IMR-90 (cell line): ENCODE measurements around the gene MSH4. TPM values are rescaled to one million over a fixed set of nuclear protein-coding genes. Genes with fewer than 3 reads are reported as not detected.

Experiments
- ATAC-seq: fragments of 200-7000 bp; cut with Tn5 transposase; 2 replicates; pipeline ENCODE4 v1.9.1; 2020; ENCODE audit warnings: low read depth, mild to moderate bottlenecking, moderate library complexity
- BruUV-seq: library from RNA; stranded (reverse); fragments of 400-500 nt; replicated peaks from 2 replicates; lab custom pipeline; 2021; lab: Mats Ljungman, UMichigan
- CTCF ChIA-PET: fragments of 300-600 bp; formaldehyde crosslinking; extraction: SDS; loops from one replicate; lab custom pipeline; 2021; ENCODE audit warnings: antibody characterized with exemption; lab: Yijun Ruan, JAX
- POLR2A ChIA-PET: fragments of 300-600 bp; sonication (Branson Sonifier 250); formaldehyde crosslinking; loops from one replicate; lab custom pipeline; 2022; ENCODE audit warnings: antibody characterized with exemption; ENCODE audit not compliant: unreplicated experiment; lab: Charles Lee
- DNase-seq: peaks from one replicate; pipeline ENCODE4 v3.0.0; 2013
- H2AFZ ChIP-seq: replicated peaks from 2 replicates; pipeline ENCODE3; 2013; ENCODE audit warnings: low read length, mild to moderate bottlenecking; ENCODE audit not compliant: poor library complexity
- H2AK5ac ChIP-seq: 2 replicates; pipeline ENCODE4 v1.6.1; 2013; ENCODE audit warnings: low read depth, low read length, inconsistent platforms
- H2AK9ac ChIP-seq: replicated peaks from 2 replicates; pipeline ENCODE3; 2013; ENCODE audit warnings: mild to moderate bottlenecking, low read depth, low read length, moderate library complexity; ENCODE audit not compliant: poor library complexity
- H2BK120ac ChIP-seq: 2 replicates; pipeline ENCODE4 v1.6.1; 2013; ENCODE audit warnings: low read depth, low read length, inconsistent platforms
- H2BK15ac ChIP-seq: 3 replicates; pipeline ENCODE4 v1.6.1; 2013; ENCODE audit warnings: low read depth, low read length, inconsistent platforms
- H2BK20ac ChIP-seq: 2 replicates; pipeline ENCODE4 v1.6.1; 2013; ENCODE audit warnings: low read depth, mild to moderate bottlenecking, inconsistent platforms, low read length, moderate library complexity
- H2BK5ac ChIP-seq: 2 replicates; pipeline ENCODE4 v1.6.1; 2013; ENCODE audit warnings: mild to moderate bottlenecking, low read depth, low read length, inconsistent platforms; ENCODE audit not compliant: poor library complexity, severe bottlenecking
- H3K14ac ChIP-seq: replicated peaks from 2 replicates; pipeline ENCODE4 v1.6.1; 2013; ENCODE audit warnings: low read depth, low read length, inconsistent platforms
- H3K18ac ChIP-seq: 2 replicates; pipeline ENCODE4 v1.6.1; 2013; ENCODE audit warnings: low read depth, low read length, control low read depth
- H3K23ac ChIP-seq: 2 replicates; pipeline ENCODE4 v1.6.1; 2013; ENCODE audit warnings: low read depth, low read length, inconsistent platforms
- H3K27ac ChIP-seq: 2 replicates; pipeline ENCODE4 v1.5.1; 2013; ENCODE audit warnings: mild to moderate bottlenecking, control low read depth, low read length; ENCODE audit not compliant: insufficient read depth
- H3K27me3 ChIP-seq: 2 replicates; pipeline ENCODE4 v1.6.1; 2013; ENCODE audit warnings: low read length; ENCODE audit not compliant: control insufficient read depth, insufficient read depth
- H3K36me3 ChIP-seq: 2 replicates; pipeline ENCODE4 v1.6.1; 2013; ENCODE audit warnings: low read length, mixed read lengths; ENCODE audit not compliant: control insufficient read depth, insufficient read depth
- H3K4ac ChIP-seq: 2 replicates; pipeline ENCODE4 v1.6.1; 2013; ENCODE audit warnings: low read depth, low read length, inconsistent platforms
- H3K4me1 ChIP-seq: 2 replicates; pipeline ENCODE4 v1.6.1; 2013; ENCODE audit warnings: low read length, mixed read lengths; ENCODE audit not compliant: control insufficient read depth, insufficient read depth
- H3K4me2 ChIP-seq: 2 replicates; pipeline ENCODE4 v1.6.1; 2013; ENCODE audit warnings: low read depth, mild to moderate bottlenecking, control low read depth, low read length, moderate library complexity
- H3K4me3 ChIP-seq: 2 replicates; pipeline ENCODE4 v1.5.1; 2013; ENCODE audit warnings: low read depth, mild to moderate bottlenecking, control low read depth, low read length, moderate library complexity; ENCODE audit not compliant: insufficient read depth
- H3K56ac ChIP-seq: 2 replicates; pipeline ENCODE4 v1.6.1; 2013; ENCODE audit warnings: low read length, inconsistent platforms; ENCODE audit not compliant: insufficient read depth; ENCODE audit errors: extremely low read depth
- H3K79me1 ChIP-seq, 2 experiments: 2 replicates each; pipeline ENCODE4 v1.6.1; 2013; ENCODE audit warnings: low read length in 2 of 2, inconsistent platforms in 1 of 2, low read depth in 1 of 2
- H3K9ac ChIP-seq: 2 replicates; pipeline ENCODE4 v1.6.1; 2013; ENCODE audit warnings: low read depth, low read length, control low read depth
- H3K9me1 ChIP-seq: 2 replicates; pipeline ENCODE4 v1.6.1; 2013; ENCODE audit warnings: low read length, inconsistent platforms; ENCODE audit not compliant: insufficient read depth
- H3K9me3 ChIP-seq: 2 replicates; pipeline ENCODE4 v1.6.1; 2013; ENCODE audit warnings: low read length; ENCODE audit not compliant: control insufficient read depth, insufficient read depth
- H4K20me1 ChIP-seq: 2 replicates; pipeline ENCODE4 v1.6.1; 2013; ENCODE audit warnings: low read length, inconsistent platforms; ENCODE audit not compliant: insufficient read depth
- H4K5ac ChIP-seq: 2 replicates; pipeline ENCODE4 v1.6.1; 2013; ENCODE audit warnings: mild to moderate bottlenecking, low read depth, low read length, control low read depth
- H4K8ac ChIP-seq, 2 experiments: 2 replicates each; pipeline ENCODE4 v1.6.1; 2013; ENCODE audit warnings: low read depth in 2 of 2, low read length in 2 of 2, control low read depth in 1 of 2, inconsistent platforms in 1 of 2
- H4K91ac ChIP-seq: 2 replicates; pipeline ENCODE4 v1.6.1; 2013; ENCODE audit warnings: low read depth, low read length, inconsistent platforms; ENCODE audit not compliant: insufficient read depth
- CTCF ChIP-seq: conservative IDR thresholded peaks from 2 replicates; pipeline ENCODE4 v1.5.1; 2012; ENCODE audit warnings: mild to moderate bottlenecking, low read depth, low read length, improper control_type of control experiment
- USF2 ChIP-seq: fragments of 150-350 bp; IDR thresholded peaks from 2 replicates; pipeline ENCODE4 v1.6.1; 2017; ENCODE audit warnings: mild to moderate bottlenecking, antibody characterized with exemption, low read length, low read depth
- WGBS, 2 experiments: methylation state at CpG; one replicate each; pipeline versions ENCODE4 v1.1.5 to v1.1.7; 2013; ENCODE audit warnings: missing lambda C conversion rate in 2 of 2; ENCODE audit not compliant: insufficient read length in 1 of 2; ENCODE audit errors: extremely low coverage in 2 of 2; 5-methylcytosine and 5-hydroxymethylcytosine counted together
- dilution Hi-C: fragments of 300-500 bp; cut with HindIII; formaldehyde crosslinking; loops from one replicate; pipeline ENCODE4 v1.14.3; 2018; ENCODE audit warnings: low sequenced_read_pairs; ENCODE audit not compliant: unreplicated experiment
- in situ Hi-C: fragments of 300-500 bp; cut with MboI; formaldehyde crosslinking; loops from 3 replicates; pipeline ENCODE4 v1.14.3; 2019; ENCODE audit warnings: low sequenced_read_pairs, inconsistent platforms, mixed read lengths
- intact Hi-C: fragments of 100-400 bp; cut with micrococcal nuclease; formaldehyde crosslinking; loops from 2 replicates; pipeline ENCODE4 v1.10.0; 2022
- polyA plus RNA-seq, 3 experiments: library from polyadenylated mRNA; depleted of rRNA; stranded (reverse); fragments of >200 nt; gene quantifications; 2 replicates each; pipeline ENCODE4 v1.2.3, GENCODE V29; 2012; ENCODE audit warnings: low replicate concordance in 1 of 3
- total RNA-seq: library from RNA; depleted of rRNA; stranded (reverse); fragments of >200 nt; gene quantifications from 2 replicates; pipeline ENCODE4 v1.2.3, GENCODE V29; 2012
- TF ChIP-seq, protein P1 (sequence below): fragments of 150-350 bp; IDR thresholded peaks from 2 replicates; pipeline ENCODE4 v1.6.1; 2016; ENCODE audit warnings: low read depth, mild to moderate bottlenecking, low read length, moderate library complexity, borderline replicate concordance

MSH4 gene
- total and polyA plus RNA-seq, 2 of the 4 experiments (the other 2 are of a cell fraction): under 0.01 to 0.02 TPM

DNA sequence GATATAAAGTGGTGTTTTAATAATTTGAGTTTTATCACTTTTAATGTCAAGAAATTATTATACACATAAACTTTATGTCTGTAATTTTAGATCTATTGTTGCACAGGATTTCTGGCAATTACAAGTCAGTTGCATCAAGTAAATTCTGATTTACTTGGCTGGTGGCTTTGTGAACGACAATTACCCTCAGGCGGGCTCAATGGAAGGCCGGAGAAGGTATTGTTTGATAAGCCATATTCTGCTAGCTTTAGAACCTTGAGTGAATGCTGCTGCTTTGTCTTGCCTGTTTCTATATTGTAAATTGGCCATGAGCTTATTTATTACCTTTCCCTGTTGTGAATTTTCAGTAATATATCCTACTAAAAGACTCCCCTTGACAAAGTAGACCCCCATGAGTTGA, 4.6 kb upstream of the MSH4 start:
- H2BK20ac ChIP-seq: no peak overlapping the region
- CTCF ChIA-PET: no interaction called here
- H2AK9ac ChIP-seq: no peak overlapping the region
- H3K14ac ChIP-seq: no peak overlapping the region
- WGBS, 2 experiments: no CpG with 5 or more reads among the region's 3 CpGs
- intact Hi-C loops (loop anchor here (10.0 kb wide), 1 partner anchor 527 kb away; no protein-coding TSS in a partner anchor), dilution Hi-C loops (no loop called here), in situ Hi-C loops (loop anchor here (10.0 kb wide), 1 partner anchor 283 kb away; the partner anchor contains the start of gene ST6GALNAC3)
- no peak overlapping the region for H3K9ac ChIP-seq
- DNase-seq (no peak), ATAC-seq (no peak)
- H3K36me3 ChIP-seq: peaks cover 41% of the 10 kb centered on the region
- H4K20me1 ChIP-seq: peaks cover 68% of the 10 kb centered on the region
- no peak overlapping the region for H3K4me2 ChIP-seq
- H2BK5ac ChIP-seq: no peak overlapping the region
- no peak overlapping the region for H3K4ac ChIP-seq
- H3K9me3 ChIP-seq: no peaks in the 10 kb centered on the region
- 0 out of 2 replicates have a peak, but pooled peaks cover 2% of the 10 kb centered on the region for H3K9me1 ChIP-seq
- POLR2A ChIA-PET: no interaction called here
- H3K79me1 ChIP-seq: peaks cover 5 to 31% of the 10 kb centered on the region in 2 experiments; a peak in 2 of 4 replicates
- no peak overlapping the region for H3K18ac ChIP-seq
- no TSS peak for BruUV-seq
- no peak overlapping the region for H3K56ac ChIP-seq
- no peak overlapping the region for H2BK120ac ChIP-seq
- H2AK5ac ChIP-seq: no peak overlapping the region
- H3K4me1 ChIP-seq: peaks cover 2% of the 10 kb centered on the region; the same call in 1 of the 2 replicates
- H3K27me3 ChIP-seq: no peaks in the 10 kb centered on the region
- H3K23ac ChIP-seq: no peak overlapping the region; the same call in 1 of the 2 replicates
- no peak overlapping the region for H4K91ac ChIP-seq
- H3K4me3 ChIP-seq: no peak overlapping the region
- H2AFZ ChIP-seq: no peak overlapping the region
- no peak overlapping the region for H4K5ac ChIP-seq
- no peak overlapping the region for H2BK15ac ChIP-seq
- TF ChIP-seq, protein P1, sequence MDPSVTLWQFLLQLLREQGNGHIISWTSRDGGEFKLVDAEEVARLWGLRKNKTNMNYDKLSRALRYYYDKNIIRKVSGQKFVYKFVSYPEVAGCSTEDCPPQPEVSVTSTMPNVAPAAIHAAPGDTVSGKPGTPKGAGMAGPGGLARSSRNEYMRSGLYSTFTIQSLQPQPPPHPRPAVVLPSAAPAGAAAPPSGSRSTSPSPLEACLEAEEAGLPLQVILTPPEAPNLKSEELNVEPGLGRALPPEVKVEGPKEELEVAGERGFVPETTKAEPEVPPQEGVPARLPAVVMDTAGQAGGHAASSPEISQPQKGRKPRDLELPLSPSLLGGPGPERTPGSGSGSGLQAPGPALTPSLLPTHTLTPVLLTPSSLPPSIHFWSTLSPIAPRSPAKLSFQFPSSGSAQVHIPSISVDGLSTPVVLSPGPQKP: no peak
- TF ChIP-seq CTCF: no peak
- no peak for TF ChIP-seq USF2
- no peak overlapping the region for H3K27ac ChIP-seq
- no peak overlapping the region for H4K8ac ChIP-seq
